Measurements from ENCODE around the gene MUC6.
"Not testable (repeated sequence)": the region's sequence is repeated elsewhere in the genome, so short reads cannot be mapped to it uniquely, and the experiment has no call there.

MUC6 gene

DNA sequence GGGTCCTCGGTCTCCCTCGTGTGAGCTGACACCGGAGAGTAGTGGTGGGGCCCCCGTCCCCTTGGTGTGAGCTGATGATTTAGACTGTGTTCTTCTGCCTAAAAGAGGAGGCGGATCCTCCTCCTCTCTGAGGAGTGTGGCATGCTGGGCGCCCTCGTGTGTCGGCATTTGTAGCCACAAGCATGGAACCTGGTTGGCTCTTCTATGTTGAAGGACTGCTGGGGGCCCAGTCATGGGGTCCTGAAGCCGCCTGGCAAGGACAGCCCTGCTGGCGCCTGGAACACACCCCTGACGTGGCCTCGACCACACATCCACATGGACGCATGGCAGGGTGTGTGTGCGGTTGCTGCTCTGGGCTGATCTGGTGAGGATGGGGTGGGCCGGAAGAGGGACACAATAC is 60.7 kb downstream of the MUC6 start:
- Histone ChIP-seq H3K9me3 (replicated peaks; ENCODE audit: insufficient read depth, low read length) (no peaks in the 10 kb centered on the region), H3K4me3 (ENCODE audit: low read length) (no peak overlapping the region), H3K36me3 (replicated peaks; ENCODE audit: insufficient read depth, low read length) (no peaks in the 10 kb centered on the region), H3F3A (ENCODE audit: insufficient read depth, low read length) (no peaks in the 10 kb centered on the region), H3K9ac (ENCODE audit: low read length) (no peak overlapping the region), H4K20me1 (ENCODE audit: insufficient read depth, low read length) (no peaks in the 10 kb centered on the region), H3K9me2 (replicated peaks; ENCODE audit: insufficient read depth, low read length) (no peaks in the 10 kb centered on the region), H3K79me2 (ENCODE audit: low read length) (0 out of 2 replicates have a peak, but pooled peaks cover 1% of the 10 kb centered on the region), H3K4me2 (ENCODE audit: low read depth, low read length) (no peak overlapping the region), H2AFZ (ENCODE audit: low read length) (no peak overlapping the region), H3K27ac (ENCODE audit: low read length) (no peak overlapping the region), H3K27me3 (replicated peaks; ENCODE audit: insufficient read depth, low read length) (no peaks in the 10 kb centered on the region), H3K4me1 (ENCODE audit: low read length) (no peaks in the 10 kb centered on the region)
- DNase-seq: no peak
- TF ChIP-seq, protein P1, sequence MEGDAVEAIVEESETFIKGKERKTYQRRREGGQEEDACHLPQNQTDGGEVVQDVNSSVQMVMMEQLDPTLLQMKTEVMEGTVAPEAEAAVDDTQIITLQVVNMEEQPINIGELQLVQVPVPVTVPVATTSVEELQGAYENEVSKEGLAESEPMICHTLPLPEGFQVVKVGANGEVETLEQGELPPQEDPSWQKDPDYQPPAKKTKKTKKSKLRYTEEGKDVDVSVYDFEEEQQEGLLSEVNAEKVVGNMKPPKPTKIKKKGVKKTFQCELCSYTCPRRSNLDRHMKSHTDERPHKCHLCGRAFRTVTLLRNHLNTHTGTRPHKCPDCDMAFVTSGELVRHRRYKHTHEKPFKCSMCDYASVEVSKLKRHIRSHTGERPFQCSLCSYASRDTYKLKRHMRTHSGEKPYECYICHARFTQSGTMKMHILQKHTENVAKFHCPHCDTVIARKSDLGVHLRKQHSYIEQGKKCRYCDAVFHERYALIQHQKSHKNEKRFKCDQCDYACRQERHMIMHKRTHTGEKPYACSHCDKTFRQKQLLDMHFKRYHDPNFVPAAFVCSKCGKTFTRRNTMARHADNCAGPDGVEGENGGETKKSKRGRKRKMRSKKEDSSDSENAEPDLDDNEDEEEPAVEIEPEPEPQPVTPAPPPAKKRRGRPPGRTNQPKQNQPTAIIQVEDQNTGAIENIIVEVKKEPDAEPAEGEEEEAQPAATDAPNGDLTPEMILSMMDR (IDR thresholded peaks at IDR 0.05; ENCODE audit: low read length): no peak
- TF ChIP-seq EZH2 (optimal IDR thresholded peaks at IDR 0.05; ENCODE audit: low read depth, low read length): no peak
- TF ChIP-seq EZH2phosphoT487 (IDR thresholded peaks at IDR 0.05; ENCODE audit: low read length): no peak

DNA sequence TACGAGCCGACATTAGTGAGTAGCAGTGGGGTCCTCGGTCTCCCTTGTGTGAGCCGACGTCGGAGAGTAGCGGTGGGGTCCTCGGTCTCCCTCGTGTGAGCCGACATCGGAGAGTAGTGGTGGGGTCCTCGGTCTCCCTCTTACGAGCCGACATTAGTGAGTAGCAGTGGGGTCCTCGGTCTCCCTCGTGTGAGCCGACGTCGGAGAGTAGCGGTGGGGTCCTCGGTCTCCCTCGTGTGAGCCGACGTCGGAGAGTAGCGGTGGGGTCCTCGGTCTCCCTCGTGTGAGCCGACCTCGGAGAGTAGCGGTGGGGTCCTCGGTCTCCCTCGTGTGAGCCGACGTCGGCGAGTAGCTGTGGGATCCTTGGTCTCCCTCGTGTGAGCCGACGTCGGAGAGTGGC is 61.1 kb downstream of the MUC6 start:
- H3K27ac ChIP-seq (ENCODE audit: low read length); DNase-seq; H2AFZ ChIP-seq (ENCODE audit: low read length); H3K4me2 ChIP-seq (ENCODE audit: low read depth, low read length); H3K79me2 ChIP-seq (ENCODE audit: low read length); H3K9ac ChIP-seq (ENCODE audit: low read length); H3K9me2 ChIP-seq (replicated peaks; ENCODE audit: insufficient read depth, low read length); H3F3A ChIP-seq (ENCODE audit: insufficient read depth, low read length); H3K4me1 ChIP-seq (ENCODE audit: low read length); H3K27me3 ChIP-seq (replicated peaks; ENCODE audit: insufficient read depth, low read length); H3K9me3 ChIP-seq (replicated peaks; ENCODE audit: insufficient read depth, low read length); H3K4me3 ChIP-seq (ENCODE audit: low read length); H4K20me1 ChIP-seq (ENCODE audit: insufficient read depth, low read length); H3K36me3 ChIP-seq (replicated peaks; ENCODE audit: insufficient read depth, low read length): not testable (repeated sequence)

GRCh38 chr11:973237-973636 is 63.3 kb downstream of the MUC6 start:
- H3K9me2 ChIP-seq (replicated peaks; ENCODE audit: insufficient read depth, low read length): no peaks in the 10 kb centered on the region
- no peaks in the 10 kb centered on the region for H3K9me3 ChIP-seq (replicated peaks; ENCODE audit: insufficient read depth, low read length)
- no peaks in the 10 kb centered on the region for H3K27me3 ChIP-seq (replicated peaks; ENCODE audit: insufficient read depth, low read length)
- H3K4me3 ChIP-seq (ENCODE audit: low read length): no peak overlapping the region
- H3K36me3 ChIP-seq (replicated peaks; ENCODE audit: insufficient read depth, low read length): no peaks in the 10 kb centered on the region; the same call in 1 of the 2 replicates
- TF ChIP-seq EZH2phosphoT487 (IDR thresholded peaks at IDR 0.05; ENCODE audit: low read length): no peak
- TF ChIP-seq EZH2 (optimal IDR thresholded peaks at IDR 0.05; ENCODE audit: low read depth, low read length): no peak
- TF ChIP-seq, protein P1 (IDR thresholded peaks at IDR 0.05; ENCODE audit: low read length): no peak
- H4K20me1 ChIP-seq (ENCODE audit: insufficient read depth, low read length): no peaks in the 10 kb centered on the region
- no peaks in the 10 kb centered on the region for H3F3A ChIP-seq (ENCODE audit: insufficient read depth, low read length)
- H3K9ac ChIP-seq (ENCODE audit: low read length): no peak overlapping the region
- H2AFZ ChIP-seq (ENCODE audit: low read length): no peak overlapping the region
- no peak overlapping the region for H3K27ac ChIP-seq (ENCODE audit: low read length)
- no peaks in the 10 kb centered on the region for H3K4me1 ChIP-seq (ENCODE audit: low read length)
- peaks cover 18% of the 10 kb centered on the region for H3K79me2 ChIP-seq (ENCODE audit: low read length)
- H3K4me2 ChIP-seq (ENCODE audit: low read depth, low read length): no peak overlapping the region
- no peak for DNase-seq

DNA sequence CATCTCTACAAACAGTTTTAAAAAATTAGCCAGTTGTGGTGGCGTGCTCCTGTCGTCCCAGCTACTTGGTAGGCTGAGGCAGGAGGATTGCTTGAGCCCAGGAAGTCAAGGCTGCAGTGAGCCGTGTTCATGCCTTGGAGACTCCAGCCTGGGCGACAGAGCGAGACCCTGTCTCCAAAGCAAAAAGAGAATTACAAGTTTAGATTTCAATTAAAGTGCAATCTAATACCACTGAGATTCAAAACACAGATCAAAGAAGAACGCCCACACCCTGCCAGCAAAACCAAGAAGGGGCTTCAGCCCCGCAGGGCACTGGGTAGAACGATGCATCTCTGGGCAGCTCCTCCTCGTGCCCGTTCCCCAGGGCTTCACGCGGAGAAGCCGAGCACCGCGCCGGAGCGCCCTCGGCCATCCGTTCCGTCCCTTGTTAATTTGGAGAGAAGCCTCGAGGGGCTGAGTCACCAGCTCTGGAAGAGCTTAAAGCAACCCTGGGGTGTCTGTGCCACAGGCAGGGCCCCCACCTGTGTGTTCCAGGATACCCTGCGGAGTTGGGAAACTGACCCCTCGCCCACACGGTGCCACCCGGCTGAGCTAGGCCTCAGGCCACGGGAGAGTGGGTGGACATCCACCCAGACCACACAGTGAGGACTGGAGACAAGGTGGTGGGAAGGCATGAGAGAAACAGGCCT is 63.9 kb downstream of the MUC6 start:
- no peak overlapping the region for H3K4me2 ChIP-seq (ENCODE audit: low read depth, low read length)
- H3K27ac ChIP-seq (ENCODE audit: low read length): no peak overlapping the region
- no peak for TF ChIP-seq EZH2 (optimal IDR thresholded peaks at IDR 0.05; ENCODE audit: low read depth, low read length)
- no peak for TF ChIP-seq EZH2phosphoT487 (IDR thresholded peaks at IDR 0.05; ENCODE audit: low read length)
- TF ChIP-seq, protein P1 (IDR thresholded peaks at IDR 0.05; ENCODE audit: low read length): no peak

More for the DNA sequence above, 63.9 kb downstream of the MUC6 start:
- Histone ChIP-seq H3K36me3 (replicated peaks; ENCODE audit: insufficient read depth, low read length) (no peaks in the 10 kb centered on the region; the same call in 1 of the 2 replicates), H3K9me2 (replicated peaks; ENCODE audit: insufficient read depth, low read length) (no peaks in the 10 kb centered on the region), H3K4me1 (ENCODE audit: low read length) (no peaks in the 10 kb centered on the region), H3K9me3 (replicated peaks; ENCODE audit: insufficient read depth, low read length) (no peaks in the 10 kb centered on the region), H4K20me1 (ENCODE audit: insufficient read depth, low read length) (no peaks in the 10 kb centered on the region), H3K79me2 (ENCODE audit: low read length) (peaks cover 23% of the 10 kb centered on the region), H2AFZ (ENCODE audit: low read length) (no peak overlapping the region), H3K4me3 (ENCODE audit: low read length) (no peak overlapping the region), H3K27me3 (replicated peaks; ENCODE audit: insufficient read depth, low read length) (no peaks in the 10 kb centered on the region), H3F3A (ENCODE audit: insufficient read depth, low read length) (no peaks in the 10 kb centered on the region), H3K9ac (ENCODE audit: low read length) (no peak overlapping the region)
- DNase-seq: no peak
